Activated naive CD4-positive, alpha-beta T cell (primary cell): Measurements from ENCODE around the gene CAMK2D.

ENCODE experiments used
- DNase-seq, 4 experiments: peaks; one replicate each; lab custom pipeline; 2025; lab: John Stamatoyannopoulos, UW

The CAMK2D gene

GRCh38 chr4:113471146-113471860, 290.2 kb downstream of the CAMK2D start:
- DNase-seq = no peak

- DNase-seq = no peak
These were observed 291.6 kb downstream of the CAMK2D start for GRCh38 chr4:113469926-113470325.

- DNase-seq = no peak
These were observed 292.5 kb downstream of the CAMK2D start for GRCh38 chr4:113469023-113469390.

GRCh38 chr4:113468165-113469022, 293.1 kb downstream of the CAMK2D start:
- DNase-seq = no peak

GRCh38 chr4:113467581-113467980, 294.0 kb downstream of the CAMK2D start:
- no peak for DNase-seq

DNA sequence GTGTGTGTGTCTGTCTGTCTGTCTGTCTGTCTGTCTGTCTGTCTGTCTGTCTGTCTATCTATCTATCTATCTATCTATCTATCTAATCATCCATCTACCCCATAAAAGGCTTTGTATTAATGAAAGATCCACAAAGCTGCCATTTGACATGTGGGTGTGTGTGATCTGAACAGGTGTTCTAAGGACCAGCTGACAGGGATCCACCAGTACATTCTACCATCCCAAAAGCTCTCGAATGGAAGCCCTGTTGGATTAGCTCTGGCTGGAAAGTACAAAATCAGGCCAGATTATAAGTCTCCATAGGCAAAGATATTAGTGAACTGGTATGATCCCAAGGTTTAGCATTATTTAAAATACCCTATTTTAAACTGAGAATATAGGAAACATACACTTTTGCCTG, 299.3 kb downstream of the CAMK2D start:
- DNase-seq = no peak

- DNase-seq = no peak
These were observed 300.3 kb downstream of the CAMK2D start for GRCh38 chr4:113461281-113461680.

DNA sequence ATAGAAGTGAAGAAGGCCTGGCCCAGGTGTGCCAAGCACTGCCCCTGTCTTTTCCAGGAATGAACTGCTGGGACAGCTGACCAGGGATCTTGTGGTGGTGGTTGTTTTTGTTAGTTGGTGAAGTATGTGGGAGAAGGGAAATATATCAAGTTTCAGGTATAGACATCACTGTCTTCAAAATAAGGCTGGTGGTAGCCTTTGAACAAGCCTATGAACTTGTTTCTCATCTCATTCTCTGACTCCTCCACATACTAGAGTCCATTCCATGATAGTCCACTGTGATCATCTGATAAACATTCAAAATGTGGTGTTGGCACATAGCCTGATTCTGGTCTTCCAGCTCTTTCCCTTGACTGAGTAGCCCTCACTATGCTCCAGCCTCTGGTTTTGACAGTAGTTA, 303.7 kb downstream of the CAMK2D start:
- DNase-seq = no peak

GRCh38 chr4:113457121-113457520, 304.4 kb downstream of the CAMK2D start:
- DNase-seq = no peak

DNA sequence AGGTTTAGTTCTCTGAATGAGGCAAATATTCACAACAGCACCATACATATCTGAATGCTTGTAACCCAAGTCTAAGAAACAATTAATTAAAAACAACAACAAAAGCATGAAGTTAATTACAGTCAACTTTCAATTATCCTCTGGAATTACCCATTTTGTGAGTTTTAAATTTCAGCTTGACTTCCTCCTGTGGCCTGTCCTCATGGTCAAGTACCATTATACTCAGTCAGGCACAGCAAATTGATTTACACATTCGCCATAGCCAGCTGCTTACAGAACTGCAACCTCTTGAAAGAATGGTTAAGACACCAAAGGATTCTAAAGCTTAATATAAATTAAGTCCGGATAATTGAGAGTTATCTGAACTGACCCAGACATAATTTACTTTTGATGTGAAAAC, 306.5 kb downstream of the CAMK2D start:
- no peak for DNase-seq

DNA sequence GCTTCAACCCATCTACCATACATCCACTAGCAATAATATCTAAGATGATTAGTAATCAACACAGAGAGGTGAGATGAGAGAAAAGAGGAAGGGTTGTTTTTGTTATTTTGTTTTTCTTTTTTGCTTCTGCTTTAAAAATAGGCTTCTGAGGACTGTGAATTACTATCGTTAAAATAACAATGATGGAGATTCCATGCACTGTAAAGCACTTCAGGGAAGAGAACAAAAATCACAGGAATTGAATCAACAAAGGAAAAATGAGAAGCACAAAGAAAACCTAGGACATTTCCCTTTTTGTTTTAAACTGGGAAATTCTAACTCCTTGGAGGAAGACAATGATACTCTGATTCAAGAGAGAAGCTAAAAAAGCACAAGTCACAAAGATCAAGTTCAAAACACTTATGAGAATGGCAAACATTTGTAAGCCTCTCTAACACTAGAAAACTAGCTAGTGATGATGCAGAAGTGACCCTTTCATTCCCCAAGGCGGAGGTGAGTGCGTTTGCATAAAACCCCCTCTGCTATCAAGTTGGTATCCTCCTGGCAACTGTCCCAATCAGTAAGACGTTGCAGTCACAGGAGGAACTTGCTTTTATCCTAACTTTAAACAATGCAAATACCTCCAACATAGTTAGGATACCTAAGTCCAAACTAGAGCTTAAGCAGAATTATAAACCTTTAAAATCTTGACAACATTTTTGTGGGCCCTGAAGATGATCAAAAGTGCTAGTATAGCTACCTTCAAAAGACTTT, 308.5 kb downstream of the CAMK2D start:
- DNase-seq = no peak

DNA sequence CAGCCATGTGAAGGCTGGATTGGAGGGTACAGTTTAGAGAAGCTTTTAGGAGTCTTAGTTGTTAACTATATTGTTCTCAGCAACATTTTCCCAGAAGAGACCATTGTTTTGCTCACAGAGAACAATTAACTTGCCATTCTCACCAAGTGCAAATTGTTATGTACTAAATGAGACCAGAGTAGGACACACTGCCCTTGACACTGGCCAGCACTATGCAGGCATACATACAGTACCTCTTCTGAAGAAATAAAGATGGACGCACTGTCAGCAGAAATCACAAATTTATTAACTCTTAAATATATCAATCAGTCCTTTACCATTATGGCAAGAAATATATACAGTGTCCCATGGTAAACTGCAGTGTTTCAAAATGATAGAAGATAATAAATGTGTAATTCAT, 309.4 kb downstream of the CAMK2D start:
- DNase-seq = no peak

DNA sequence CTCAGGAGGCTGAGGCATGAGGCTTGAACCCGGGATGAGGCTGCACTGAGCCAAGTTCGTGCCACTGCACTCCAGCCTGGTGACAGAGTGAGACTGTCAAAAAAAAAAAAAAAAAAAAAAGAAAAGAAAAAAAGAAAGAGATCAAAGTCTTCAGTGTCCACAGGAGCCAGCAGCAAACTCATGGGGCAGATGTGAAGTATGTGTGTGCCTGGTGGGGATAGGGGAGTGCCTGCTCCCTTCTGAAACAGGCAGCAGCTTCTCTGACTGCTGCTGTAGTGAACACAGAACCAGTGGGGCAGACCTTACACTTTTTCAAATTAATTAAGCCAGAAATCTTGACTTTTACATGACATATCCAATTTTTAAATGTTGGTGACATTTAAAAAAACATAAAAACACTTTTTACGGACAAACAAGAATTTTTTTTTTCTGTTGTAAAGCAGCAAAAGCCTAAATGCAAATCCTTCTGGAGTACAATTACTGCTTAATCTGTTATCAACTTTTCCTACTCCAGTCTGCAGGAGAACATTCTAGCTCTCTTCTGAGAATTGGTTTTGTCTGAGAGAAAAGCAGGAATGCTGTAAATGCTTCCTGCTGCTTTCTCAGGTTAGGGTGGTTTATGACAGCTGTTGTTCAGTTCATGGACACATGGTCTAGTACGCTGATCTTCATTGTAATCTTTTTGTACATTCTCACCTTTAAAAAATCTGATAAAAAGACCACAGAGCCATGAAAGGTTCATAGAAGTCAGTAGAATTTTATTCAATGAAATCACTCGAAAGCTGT, 311.1 kb downstream of the CAMK2D start:
- DNase-seq = no peak

DNA sequence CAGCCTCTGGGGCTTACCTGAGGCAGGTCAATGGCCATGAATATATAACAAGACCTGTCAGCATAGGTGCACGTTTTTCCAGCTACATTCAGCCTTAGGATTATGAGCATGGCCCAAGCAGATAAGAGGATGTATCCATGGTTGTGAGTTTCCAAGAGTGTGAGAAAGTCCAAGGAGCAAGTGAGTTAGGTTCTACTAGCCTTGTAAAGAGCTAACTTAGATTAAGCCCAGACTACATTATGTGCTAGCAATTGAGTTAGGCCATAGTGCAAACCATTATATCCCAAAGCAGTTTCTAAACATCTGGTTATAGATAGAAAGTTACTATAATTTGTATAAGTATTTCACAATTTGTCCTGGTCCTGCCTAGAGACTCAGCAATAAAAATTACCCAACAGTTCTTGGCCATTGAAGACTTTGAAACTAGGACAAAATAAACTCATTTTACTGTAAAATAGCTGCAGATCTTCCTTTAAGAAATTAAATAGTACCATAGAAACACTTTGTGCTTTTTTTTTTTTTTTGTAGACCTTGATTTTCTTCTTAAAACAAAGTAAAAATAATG, 312.0 kb downstream of the CAMK2D start:
- no peak for DNase-seq

GRCh38 chr4:113447769-113448168, 313.8 kb downstream of the CAMK2D start:
- DNase-seq = no peak

DNA sequence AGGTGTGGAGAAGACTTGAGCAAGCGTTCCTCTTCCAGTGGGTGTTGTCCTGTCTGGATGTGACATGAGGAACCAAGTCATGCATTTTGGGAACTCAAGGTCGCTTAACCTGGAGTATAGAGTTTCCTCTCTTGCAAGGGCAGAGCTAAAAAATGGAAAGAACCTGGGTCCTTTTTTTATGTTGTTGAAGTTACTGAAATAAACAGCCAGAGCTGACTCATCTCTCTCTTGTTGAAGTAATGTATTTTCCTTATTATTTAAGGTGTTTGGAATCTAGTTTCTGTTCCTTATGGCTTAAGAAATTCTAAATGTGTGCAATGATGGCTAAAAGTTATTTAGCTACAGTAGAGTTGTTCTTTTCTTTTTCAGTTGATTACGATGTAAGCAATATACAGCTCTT, 314.5 kb downstream of the CAMK2D start:
- no peak for DNase-seq

DNA sequence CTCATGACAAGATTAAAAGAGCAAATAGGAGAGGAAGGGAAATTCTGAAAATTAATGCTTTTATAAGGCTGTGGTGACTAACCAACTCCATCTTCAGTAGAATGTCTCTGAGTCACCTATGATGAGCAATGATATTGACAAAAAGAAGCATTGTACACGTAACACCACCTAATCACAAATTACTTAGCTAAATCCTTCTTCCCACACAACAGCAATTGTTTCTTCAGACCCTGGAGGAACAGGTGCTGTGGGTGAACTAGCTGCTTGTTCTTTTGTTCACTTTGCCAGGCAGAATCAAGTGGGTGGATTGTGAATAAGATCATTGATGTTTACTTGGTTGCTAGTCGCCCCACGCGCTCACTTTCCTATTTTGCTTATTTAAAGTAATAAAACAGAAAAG, 315.5 kb downstream of the CAMK2D start:
- DNase-seq = no peak

- no peak for DNase-seq
These were observed 316.3 kb downstream of the CAMK2D start for GRCh38 chr4:113445286-113445685.

DNA sequence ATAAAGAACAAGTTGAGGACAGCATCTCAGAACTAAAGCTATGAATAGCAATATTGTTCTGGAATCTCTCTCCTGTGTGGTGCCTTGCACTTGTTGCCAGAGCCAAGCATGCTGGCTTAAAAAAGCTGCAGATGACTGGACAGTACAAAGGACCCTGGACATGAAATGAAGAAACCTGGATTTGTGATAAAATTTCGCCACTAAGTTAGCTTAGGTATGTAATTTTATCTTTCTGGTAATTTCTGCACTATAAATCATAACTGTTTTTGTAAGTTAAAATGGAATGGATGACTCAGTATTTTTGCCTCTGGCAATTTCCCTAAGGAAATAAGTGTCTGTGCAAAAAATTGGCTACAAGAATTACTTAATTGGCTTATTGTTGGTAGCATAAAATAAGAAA, 317.2 kb downstream of the CAMK2D start:
- DNase-seq = no peak

DNA sequence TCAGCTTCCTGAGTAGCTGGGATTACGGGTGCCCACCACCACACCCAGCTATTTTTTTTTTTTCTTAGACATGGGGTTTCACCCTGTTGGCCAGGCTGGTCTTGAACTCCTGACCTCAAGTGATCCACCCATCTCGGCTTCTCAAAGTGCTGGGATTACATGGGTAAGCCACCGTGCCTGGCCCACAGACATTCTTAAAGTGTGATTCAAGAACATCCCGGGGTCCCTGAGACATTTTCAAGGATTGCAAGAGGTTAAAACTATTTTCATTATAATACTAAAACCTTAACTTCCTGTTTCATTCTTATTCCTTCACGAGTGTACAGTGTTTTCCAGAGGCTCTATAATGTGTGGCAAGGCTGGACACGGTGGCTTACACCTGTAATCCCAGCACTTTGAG, 318.7 kb downstream of the CAMK2D start:
- no peak for DNase-seq

DNA sequence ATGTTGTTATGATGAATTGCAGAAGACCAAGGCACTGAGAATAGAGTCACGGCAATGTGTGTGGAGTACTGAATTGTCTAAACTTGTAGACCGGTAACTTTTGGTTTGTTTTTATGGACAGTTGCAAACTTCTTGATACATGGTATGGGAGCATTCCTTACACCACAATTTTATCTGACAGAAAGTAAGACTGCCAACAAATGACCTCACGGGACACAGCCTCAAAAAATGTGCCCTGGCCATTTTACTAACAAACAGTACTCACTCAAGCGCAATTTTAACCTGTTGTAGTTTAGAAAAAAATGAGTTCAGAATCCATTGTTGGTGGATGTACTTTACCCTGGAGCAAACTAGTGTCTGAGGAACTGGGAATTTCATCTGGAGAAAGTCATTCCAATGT, 321.2 kb downstream of the CAMK2D start:
- DNase-seq = no peak

GRCh38 chr4:113438596-113438995, 322.9 kb downstream of the CAMK2D start:
- DNase-seq = no peak
